ENCODE results near the gene GSTO1.

GSTO1 gene

GRCh38 chr10:104277785-104278184 is 23.1 kb downstream of the GSTO1 start:
- DNase-seq = no peak

GRCh38 chr10:104279550-104280259 is 25.0 kb downstream of the GSTO1 start:
- DNase-seq = no peak

GRCh38 chr10:104281694-104282093 is 27.0 kb downstream of the GSTO1 start:
- DNase-seq = no peak

GRCh38 chr10:104284846-104285245 is 30.2 kb downstream of the GSTO1 start:
- DNase-seq = no peak

- no peak for DNase-seq
Observed at GRCh38 chr10:104286939-104287338, 32.2 kb downstream of the GSTO1 start.

- no peak for DNase-seq
Observed at GRCh38 chr10:104288355-104288754, 33.7 kb downstream of the GSTO1 start.

GRCh38 chr10:104291439-104291951 is 36.8 kb downstream of the GSTO1 start:
- peak; percentile 77 to 86 (median 82) for DNase-seq

- no peak for DNase-seq
Observed at GRCh38 chr10:104293011-104293410, 38.3 kb downstream of the GSTO1 start.

- DNase-seq = no peak
Observed at GRCh38 chr10:104293781-104294321, 39.2 kb downstream of the GSTO1 start.

- no peak for DNase-seq
Observed at GRCh38 chr10:104296687-104297436, 42.2 kb downstream of the GSTO1 start.

GRCh38 chr10:104297697-104298660 is 43.3 kb downstream of the GSTO1 start:
- peak in 1 of 4 experiments; percentile 17 for DNase-seq

- no peak for DNase-seq
Observed at GRCh38 chr10:104299031-104299904, 44.6 kb downstream of the GSTO1 start.

- DNase-seq = no peak
Observed at GRCh38 chr10:104300002-104300735, 45.5 kb downstream of the GSTO1 start.

GRCh38 chr10:104300736-104301292 is 46.1 kb downstream of the GSTO1 start:
- DNase-seq = no peak

GRCh38 chr10:104301907-104302690 is 47.4 kb downstream of the GSTO1 start:
- no peak for DNase-seq

- no peak for DNase-seq
Observed at GRCh38 chr10:104303594-104304355, 49.1 kb downstream of the GSTO1 start.

- no peak for DNase-seq
Observed at GRCh38 chr10:104304356-104304745, 49.7 kb downstream of the GSTO1 start.

- DNase-seq = no peak
Observed at GRCh38 chr10:104304927-104305326, 50.2 kb downstream of the GSTO1 start.

- DNase-seq = no peak
Observed at GRCh38 chr10:104306897-104307296, 52.2 kb downstream of the GSTO1 start.
